Natural killer cell treated with Interleukin-12 subunit alpha and Interleukin-12 subunit beta and Interleukin-15 and Interleukin-18, amount 100 ng/mL, for 72 hours (primary cell): ENCODE data around the gene CYSLTR2. TPM values are rescaled to one million over a fixed set of nuclear protein-coding genes. Genes with fewer than 3 reads are reported as not detected.

Source experiments
- ATAC-seq, 2 donors: fragments of 150-1000 bp; cut with Tn5 transposase in 1 of 2; sonication (Bioruptor Pico), chemical (Tn5 transposase) in 1 of 2; 2 replicates each; pipeline ENCODE4 v1.10.0; 2021
- DNase-seq: peaks from one replicate; pipeline ENCODE4 v3.0.0; 2022; ENCODE audit warnings: low spot score
- H3K27ac Mint-ChIP-seq, 2 donors: 1 replicate in 1 of 2; 2 replicates in 1 of 2; pipeline ENCODE4 v1.8.0; 2022; ENCODE audit warnings: mixed read lengths in 2 of 2, mild to moderate bottlenecking in 1 of 2, moderate library complexity in 1 of 2
- H3K27me3 Mint-ChIP-seq, 2 donors: 1 replicate in 1 of 2; 2 replicates in 1 of 2; pipeline ENCODE4 v1.8.0; 2022; ENCODE audit warnings: mixed read lengths in 2 of 2
- H3K36me3 Mint-ChIP-seq: one replicate; pipeline ENCODE4 v1.8.0; 2022; ENCODE audit warnings: mixed read lengths
- H3K4me1 Mint-ChIP-seq, 2 donors: 1 replicate in 1 of 2; 2 replicates in 1 of 2; pipeline ENCODE4 v1.8.0; 2022; ENCODE audit warnings: low read depth in 2 of 2, mixed read lengths in 2 of 2, mild to moderate bottlenecking in 1 of 2
- H3K4me3 Mint-ChIP-seq: one replicate; pipeline ENCODE4 v1.8.0; 2022; ENCODE audit warnings: mixed read lengths
- H3K9me3 Mint-ChIP-seq: 2 replicates; pipeline ENCODE4 v1.8.0; 2022; ENCODE audit warnings: mixed read lengths
- total RNA-seq, 2 donors: library from RNA; stranded (reverse); gene quantifications; one replicate each; pipeline ENCODE4 v1.2.3, GENCODE V29; 2022

The CYSLTR2 gene
- total RNA-seq, 2 donors from 2014 or later = 3.3 to 15.8 TPM

- no peak overlapping the region for H3K4me3 Mint-ChIP-seq
- no peaks in the 10 kb centered on the region for H3K36me3 Mint-ChIP-seq
- DNase-seq (no peak), ATAC-seq (no peak)
- peaks cover 2 to 10% of the 10 kb centered on the region in 2 donors for H3K4me1 Mint-ChIP-seq
- peaks cover 2% of the 10 kb centered on the region for H3K9me3 Mint-ChIP-seq
- no peak overlapping the region for H3K27ac Mint-ChIP-seq
- no peaks in the 10 kb centered on the region for H3K27me3 Mint-ChIP-seq
These were observed 71.5 kb downstream of the CYSLTR2 start for GRCh38 chr13:48725271-48725670.

DNA sequence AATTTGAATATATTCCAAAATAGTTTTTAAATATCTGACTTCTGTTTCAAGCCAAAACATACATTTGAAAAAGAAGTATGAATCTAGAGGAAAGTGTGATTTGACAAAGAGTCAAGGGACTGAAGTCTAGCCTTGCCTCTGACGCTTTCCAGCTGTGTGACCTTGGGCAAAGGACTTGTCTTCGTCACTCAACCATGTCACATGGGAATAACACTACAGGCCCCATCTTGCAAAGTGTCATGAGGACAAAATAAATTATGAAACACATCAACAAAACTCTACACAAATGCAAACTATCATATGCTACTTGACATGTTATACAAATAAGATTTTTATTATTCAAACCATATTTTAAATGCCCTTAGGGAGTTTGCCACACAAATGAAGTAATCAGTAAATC lies 73.0 kb downstream of the CYSLTR2 start:
- Mint-ChIP-seq H3K27ac (no peak overlapping the region), H3K27me3 (no peaks in the 10 kb centered on the region), H3K9me3 (peaks cover 2% of the 10 kb centered on the region), H3K4me3 (no peak overlapping the region), H3K4me1 (peaks cover 17 to 23% of the 10 kb centered on the region in 2 donors), H3K36me3 (no peaks in the 10 kb centered on the region)
- DNase-seq (no peak), ATAC-seq (no peak)

DNA sequence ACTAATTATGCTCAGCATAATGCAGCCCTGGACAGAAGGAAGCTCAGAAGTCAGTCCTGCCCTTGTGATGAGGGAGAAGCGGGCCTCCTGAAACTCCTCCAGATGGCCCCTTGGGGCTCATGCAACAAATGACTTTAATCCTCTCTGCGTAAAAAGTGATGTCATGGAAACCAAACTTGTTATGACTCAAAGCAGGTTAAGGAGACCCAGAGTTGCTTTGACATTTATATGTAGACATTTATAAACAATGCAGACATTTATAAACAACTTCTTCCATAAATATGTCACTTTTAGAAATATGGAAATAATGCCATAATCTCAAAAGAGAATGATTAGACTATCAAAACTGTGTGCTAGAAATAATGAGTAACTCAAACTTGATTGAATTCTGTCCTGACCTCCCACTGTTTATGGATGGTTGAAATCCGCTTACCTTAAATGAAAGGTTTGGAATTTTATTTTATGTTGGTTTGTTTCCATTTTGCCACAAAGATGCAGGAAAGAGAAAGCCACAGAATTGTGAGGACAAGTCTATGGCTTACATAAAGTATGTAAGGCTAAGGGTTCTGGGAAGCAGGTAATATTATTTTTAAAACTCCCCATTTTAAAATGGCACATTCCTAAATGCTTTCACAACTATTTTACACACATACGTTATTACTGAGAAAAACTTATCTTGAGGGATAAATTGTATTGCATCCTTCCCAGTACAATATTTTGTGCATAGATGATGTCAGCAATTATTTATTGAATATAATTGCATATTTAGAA lies 73.7 kb downstream of the CYSLTR2 start:
- Mint-ChIP-seq H3K9me3 (peaks cover 2% of the 10 kb centered on the region), H3K27ac (no peak overlapping the region), H3K36me3 (no peaks in the 10 kb centered on the region), H3K4me1 (peaks cover 24 to 29% of the 10 kb centered on the region in 2 donors), H3K27me3 (no peaks in the 10 kb centered on the region), H3K4me3 (no peak overlapping the region)
- no peak for DNase-seq
- no peak for ATAC-seq

DNA sequence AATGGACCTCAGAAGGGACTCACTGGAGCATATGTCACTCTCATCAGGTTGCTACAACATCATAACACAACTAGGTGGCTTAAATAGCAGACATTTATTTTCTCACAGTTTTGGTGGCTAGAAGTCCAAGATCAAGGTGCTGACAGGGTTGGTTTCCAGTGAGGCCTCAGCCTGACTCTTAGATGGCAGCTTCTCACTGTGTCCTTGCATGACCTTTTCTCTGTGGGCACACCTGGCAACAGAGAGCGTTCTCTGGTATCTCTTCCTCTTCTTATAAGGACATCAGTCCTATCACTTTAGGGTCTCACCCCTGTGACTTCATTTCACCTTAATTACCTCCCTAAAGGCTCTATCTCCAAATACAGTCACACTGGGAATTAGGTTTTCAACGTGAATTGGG lies 74.5 kb downstream of the CYSLTR2 start:
- ATAC-seq = no peak
- peaks cover 25 to 29% of the 10 kb centered on the region in 2 donors for H3K4me1 Mint-ChIP-seq
- no peak for DNase-seq
- H3K4me3 Mint-ChIP-seq = no peak overlapping the region
- H3K9me3 Mint-ChIP-seq = peaks cover 2% of the 10 kb centered on the region
- no peaks in the 10 kb centered on the region for H3K27me3 Mint-ChIP-seq
- H3K36me3 Mint-ChIP-seq = no peaks in the 10 kb centered on the region
- H3K27ac Mint-ChIP-seq = no peak overlapping the region

- H3K27me3 Mint-ChIP-seq = no peaks in the 10 kb centered on the region
- no peak overlapping the region for H3K4me3 Mint-ChIP-seq
- peaks cover 2% of the 10 kb centered on the region for H3K9me3 Mint-ChIP-seq
- ATAC-seq (no peak), DNase-seq (no peak)
- H3K36me3 Mint-ChIP-seq = no peaks in the 10 kb centered on the region
- peaks cover 25% of the 10 kb centered on the region in 2 donors for H3K4me1 Mint-ChIP-seq
- H3K27ac Mint-ChIP-seq = no peak overlapping the region
These were observed 75.1 kb downstream of the CYSLTR2 start for GRCh38 chr13:48728876-48729275.

DNA sequence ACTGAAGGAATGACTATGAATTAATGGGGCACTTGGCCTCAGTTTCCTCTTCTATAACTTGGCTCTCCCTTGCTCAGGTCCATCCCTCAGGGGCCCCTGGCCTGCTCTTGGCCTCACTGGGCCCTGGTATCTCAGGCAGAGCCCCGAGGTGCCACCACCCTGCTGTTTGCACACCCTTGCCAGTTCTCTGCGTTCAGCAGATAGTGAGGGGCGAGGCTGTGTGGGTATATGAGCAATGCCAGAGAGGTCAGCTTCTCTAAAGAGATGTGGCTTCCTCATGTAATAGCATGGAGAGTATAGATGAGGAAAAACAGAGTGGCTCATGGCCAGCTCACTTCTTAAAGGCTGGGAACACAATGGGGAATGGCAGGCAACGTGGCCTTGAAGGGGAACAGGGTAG lies 76.1 kb downstream of the CYSLTR2 start:
- no peaks in the 10 kb centered on the region for H3K36me3 Mint-ChIP-seq
- H3K27me3 Mint-ChIP-seq = no peaks in the 10 kb centered on the region
- H3K27ac Mint-ChIP-seq = peak overlapping the region in 1 of 2 donors; percentile 56
- peaks cover 23 to 25% of the 10 kb centered on the region in 2 donors for H3K4me1 Mint-ChIP-seq
- ATAC-seq = no peak
- no peaks in the 10 kb centered on the region for H3K9me3 Mint-ChIP-seq
- no peak for DNase-seq
- H3K4me3 Mint-ChIP-seq = no peak overlapping the region

GRCh38 chr13:48731001-48731658 lies 77.4 kb downstream of the CYSLTR2 start:
- ATAC-seq (peak in 1 of 2 donors; percentile 61), DNase-seq (no peak)
- peaks cover 23 to 25% of the 10 kb centered on the region in 2 donors for H3K4me1 Mint-ChIP-seq

DNA sequence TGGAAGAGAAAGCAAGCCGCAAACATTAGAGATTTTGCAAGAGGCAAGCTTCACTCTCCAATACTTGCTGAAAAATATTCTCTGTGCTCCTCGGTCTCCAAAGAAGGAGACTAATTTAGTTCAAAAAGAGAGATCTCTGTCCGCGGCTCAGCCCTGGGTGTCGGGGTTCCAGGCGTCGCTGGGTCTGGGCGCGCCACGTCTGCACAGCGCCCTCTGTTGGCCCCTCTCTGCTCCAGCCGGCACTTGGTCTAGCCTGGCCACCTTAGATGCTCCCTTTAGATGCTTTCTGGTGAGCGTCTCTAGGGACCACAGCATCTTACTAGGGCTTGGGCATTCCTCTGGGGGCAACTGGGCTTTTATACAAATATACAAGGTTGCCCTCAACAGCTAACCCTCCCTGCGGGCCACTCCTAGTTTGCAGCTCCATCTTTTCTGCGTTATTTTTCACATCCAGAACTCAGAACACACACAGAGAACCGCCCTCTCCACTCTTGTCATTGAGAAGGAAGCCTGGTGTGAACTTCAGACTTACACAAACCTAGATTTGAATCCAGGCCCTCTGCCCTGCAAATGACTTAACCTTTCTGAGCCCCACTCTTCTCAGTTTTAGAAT lies 78.3 kb downstream of the CYSLTR2 start:
- no peaks in the 10 kb centered on the region for H3K9me3 Mint-ChIP-seq
- peaks cover 23 to 25% of the 10 kb centered on the region in 2 donors for H3K4me1 Mint-ChIP-seq
- peak overlapping the region; percentile 74 for H3K4me3 Mint-ChIP-seq
- ATAC-seq (peak; percentile 82 to 87), DNase-seq (peak; percentile 72)
- H3K27me3 Mint-ChIP-seq = no peaks in the 10 kb centered on the region
- no peaks in the 10 kb centered on the region for H3K36me3 Mint-ChIP-seq
- H3K27ac Mint-ChIP-seq = peak overlapping the region in 1 of 2 donors; percentile 57

More at GRCh38 chr13:48731001-48731658, 77.4 kb downstream of the CYSLTR2 start:
- Mint-ChIP-seq H3K27ac (peak overlapping the region in 1 of 2 donors; percentile 44), H3K36me3 (no peaks in the 10 kb centered on the region), H3K9me3 (no peaks in the 10 kb centered on the region), H3K4me3 (peak overlapping the region; percentile 74), H3K27me3 (no peaks in the 10 kb centered on the region)

DNA sequence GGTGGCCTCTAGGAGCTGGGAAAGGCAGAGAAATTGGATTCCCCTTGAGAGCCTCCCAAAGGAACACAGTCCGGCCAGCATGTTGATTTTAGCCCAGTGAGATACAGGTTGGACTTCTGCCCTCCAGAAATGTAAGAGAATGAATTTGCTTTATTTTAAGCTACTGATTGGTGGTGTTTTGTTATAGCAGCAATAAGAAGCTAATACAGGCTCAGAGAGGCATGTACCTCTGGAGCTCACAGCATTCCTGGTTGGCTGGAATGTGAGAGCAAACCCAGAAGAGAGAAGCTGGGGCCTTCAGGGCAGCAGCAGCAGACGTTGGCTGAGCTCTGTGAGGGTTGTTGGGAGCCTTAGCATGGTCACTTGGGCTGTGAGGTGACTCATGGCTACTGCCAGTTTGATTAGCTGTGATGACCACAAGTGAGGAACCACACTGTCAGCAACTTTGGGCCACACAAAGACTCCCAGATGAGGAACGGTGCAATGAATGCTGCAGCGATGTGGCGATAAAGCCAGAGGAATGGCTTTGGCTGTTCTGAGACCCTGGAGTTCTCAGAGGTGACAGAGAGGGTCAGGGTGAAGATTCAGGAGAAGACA lies 80.1 kb downstream of the CYSLTR2 start:
- H3K36me3 Mint-ChIP-seq = no peaks in the 10 kb centered on the region
- no peaks in the 10 kb centered on the region for H3K9me3 Mint-ChIP-seq
- H3K27ac Mint-ChIP-seq = peak overlapping the region in 1 of 2 donors; percentile 48
- H3K4me3 Mint-ChIP-seq = no peak overlapping the region
- peaks cover 23 to 25% of the 10 kb centered on the region in 2 donors for H3K4me1 Mint-ChIP-seq
- H3K27me3 Mint-ChIP-seq = no peaks in the 10 kb centered on the region
- ATAC-seq (no peak), DNase-seq (no peak)

DNA sequence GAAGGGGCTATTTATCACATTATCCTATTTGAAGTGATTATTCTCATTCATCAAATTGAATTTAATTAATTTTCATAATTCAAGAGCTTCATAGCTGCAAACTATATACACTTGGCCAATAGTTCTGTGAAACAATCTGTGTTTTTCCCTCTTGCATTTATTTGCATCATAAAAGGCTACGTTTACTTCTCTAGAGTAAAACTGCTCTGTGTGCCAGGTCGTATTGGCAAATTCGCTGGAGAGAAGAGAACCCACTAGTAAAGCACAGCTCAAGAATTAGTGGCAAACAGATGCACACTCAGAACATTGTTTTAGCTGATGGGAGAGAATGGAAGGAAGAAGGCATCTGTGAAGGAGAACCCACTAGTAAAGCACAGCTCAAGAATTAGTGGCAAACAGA lies 81.8 kb downstream of the CYSLTR2 start:
- H3K9me3 Mint-ChIP-seq = no peaks in the 10 kb centered on the region
- H3K36me3 Mint-ChIP-seq = no peaks in the 10 kb centered on the region
- no peak overlapping the region for H3K27ac Mint-ChIP-seq
- ATAC-seq = no peak
- H3K27me3 Mint-ChIP-seq = no peaks in the 10 kb centered on the region
- H3K4me1 Mint-ChIP-seq = peaks cover 17 to 19% of the 10 kb centered on the region in 2 donors
- no peak for DNase-seq
- no peak overlapping the region for H3K4me3 Mint-ChIP-seq

- Mint-ChIP-seq H3K4me3 (no peak overlapping the region), H3K27me3 (no peaks in the 10 kb centered on the region), H3K27ac (no peak overlapping the region), H3K9me3 (no peaks in the 10 kb centered on the region), H3K36me3 (no peaks in the 10 kb centered on the region), H3K4me1 (peaks cover 4 to 13% of the 10 kb centered on the region in 2 donors)
- ATAC-seq (no peak), DNase-seq (no peak)
These were observed 84.0 kb downstream of the CYSLTR2 start for GRCh38 chr13:48737689-48738088.

DNA sequence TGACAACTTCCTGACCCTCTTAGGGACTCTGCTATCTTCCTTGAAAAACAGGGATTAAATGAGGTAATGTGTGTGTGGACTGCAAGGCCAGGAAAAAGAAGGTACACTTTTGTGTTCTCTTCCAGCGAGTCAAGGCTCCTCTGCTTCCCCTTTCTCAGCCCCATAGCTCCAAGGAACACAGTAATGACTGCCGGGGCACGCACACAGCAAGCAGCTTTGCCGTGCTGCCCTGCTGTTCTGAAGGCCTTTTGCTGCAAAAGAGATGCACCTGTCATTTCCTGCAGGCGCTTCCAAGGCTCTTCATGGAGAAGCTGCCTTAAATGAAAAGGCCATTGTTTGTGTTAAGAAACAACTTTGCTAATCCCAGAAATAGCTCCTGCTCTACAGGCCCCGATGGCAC lies 84.6 kb downstream of the CYSLTR2 start:
- Mint-ChIP-seq H3K27ac (no peak overlapping the region), H3K4me3 (no peak overlapping the region), H3K27me3 (no peaks in the 10 kb centered on the region), H3K9me3 (no peaks in the 10 kb centered on the region), H3K4me1 (peaks cover 4 to 13% of the 10 kb centered on the region in 2 donors), H3K36me3 (no peaks in the 10 kb centered on the region)
- no peak for ATAC-seq
- DNase-seq = no peak

DNA sequence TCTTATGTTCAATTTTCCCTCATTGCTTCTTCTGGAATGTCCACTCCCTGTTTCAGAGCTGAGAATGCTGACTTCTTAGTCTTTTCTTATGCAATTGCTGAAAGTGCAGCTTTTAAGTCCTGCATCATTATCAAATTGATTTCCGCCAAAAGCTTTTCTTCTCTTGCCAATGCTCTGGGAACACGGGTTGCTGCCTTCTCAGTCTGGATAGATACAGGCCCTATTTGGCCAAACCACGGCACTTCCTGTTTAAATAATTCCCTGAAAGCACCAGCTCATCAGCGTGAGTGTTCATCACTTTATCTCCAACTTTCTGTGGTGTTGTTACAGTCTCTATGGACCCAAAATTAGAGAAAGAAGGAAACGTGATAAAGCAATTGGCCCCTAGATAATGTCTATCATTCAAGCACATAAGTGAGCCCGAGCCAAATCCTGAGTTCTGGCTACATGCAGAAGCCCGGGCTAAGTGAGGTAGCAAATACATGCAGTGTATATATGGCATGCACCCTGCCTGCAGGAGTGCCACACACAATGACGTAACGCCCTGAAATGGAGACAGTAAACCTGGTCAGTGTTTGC lies 85.7 kb downstream of the CYSLTR2 start:
- ATAC-seq (no peak), DNase-seq (no peak)
- Mint-ChIP-seq H3K27me3 (peaks cover 0 to 5% of the 10 kb centered on the region in 2 donors), H3K4me3 (no peak overlapping the region), H3K27ac (no peak overlapping the region), H3K4me1 (peaks cover 4 to 13% of the 10 kb centered on the region in 2 donors), H3K9me3 (no peaks in the 10 kb centered on the region), H3K36me3 (no peaks in the 10 kb centered on the region)
